ENCODE results near the gene PCNX2.
"Not testable (repeated sequence)": the region's sequence is repeated elsewhere in the genome, so short reads cannot be mapped to it uniquely, and the experiment has no call there.

PCNX2 gene

GRCh38 chr1:233042834-233043233 is 252.7 kb downstream of the PCNX2 start:
- DNase-seq: no peak

- no peak for DNase-seq
Measured at GRCh38 chr1:233040494-233040893, 255.0 kb downstream of the PCNX2 start.

GRCh38 chr1:233038581-233038980 is 256.9 kb downstream of the PCNX2 start:
- no peak for DNase-seq

DNA sequence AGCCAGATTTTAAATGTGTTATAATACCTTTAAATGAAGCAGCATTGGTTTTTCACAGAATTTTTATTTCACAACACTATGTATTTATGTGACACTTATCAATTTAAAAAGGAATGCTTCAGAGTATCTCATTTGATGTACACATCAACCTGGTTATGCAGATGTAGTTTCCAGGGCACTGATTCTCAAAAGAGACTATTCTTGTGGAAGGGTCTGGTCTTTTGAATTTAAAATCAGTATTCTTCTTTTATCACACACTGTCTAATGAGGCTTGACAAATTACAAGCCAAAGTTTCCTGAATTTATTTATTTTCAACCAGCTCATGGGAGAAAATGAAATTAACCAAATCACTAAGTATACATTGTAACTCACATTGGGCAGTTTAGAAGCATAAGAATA is 257.7 kb downstream of the PCNX2 start:
- DNase-seq: no peak

DNA sequence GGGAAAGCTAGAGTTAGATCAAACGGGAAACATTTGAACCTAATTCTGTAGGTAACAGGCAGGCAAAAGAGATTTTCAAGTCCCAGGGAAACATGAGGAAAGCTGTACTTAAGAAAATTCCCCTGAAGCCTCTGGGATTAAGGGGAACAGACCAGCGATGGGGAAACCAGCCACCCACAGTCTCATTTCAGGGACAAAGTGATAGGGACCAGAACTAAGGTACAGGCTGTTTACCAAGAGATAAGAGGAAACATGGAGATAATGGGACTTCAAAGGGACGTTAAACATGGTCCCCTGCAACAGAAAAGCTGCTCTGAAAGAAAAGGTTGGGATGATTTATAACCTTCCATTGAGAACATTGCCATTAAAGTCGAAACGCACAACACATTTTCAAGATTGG is 260.7 kb downstream of the PCNX2 start:
- DNase-seq: no peak

GRCh38 chr1:233033361-233033760 is 262.2 kb downstream of the PCNX2 start:
- no peak for DNase-seq

- DNase-seq: no peak
Measured at GRCh38 chr1:233032916-233033315, 262.6 kb downstream of the PCNX2 start.

GRCh38 chr1:233031521-233031920 is 264.0 kb downstream of the PCNX2 start:
- DNase-seq: no peak

GRCh38 chr1:233027046-233027445 is 268.5 kb downstream of the PCNX2 start:
- DNase-seq: no peak

DNA sequence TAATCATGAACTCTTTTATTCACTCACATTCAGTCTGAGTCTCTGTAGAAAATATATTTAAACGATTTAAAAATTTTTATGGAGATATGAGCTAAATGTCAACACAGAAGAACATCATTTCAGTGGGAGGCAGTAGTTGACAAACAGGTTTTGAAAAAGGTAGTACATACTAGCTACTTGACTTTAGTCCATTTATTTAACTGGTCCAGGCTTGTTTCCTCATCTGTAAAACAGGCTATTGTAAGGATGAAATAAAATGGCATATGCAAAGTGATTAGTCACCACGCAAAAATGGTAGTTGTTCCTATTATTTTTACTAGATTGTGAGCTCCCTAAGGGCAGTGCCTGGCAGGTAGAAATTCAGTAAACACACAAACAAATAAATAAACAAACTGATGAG is 270.0 kb downstream of the PCNX2 start:
- no peak for DNase-seq

DNA sequence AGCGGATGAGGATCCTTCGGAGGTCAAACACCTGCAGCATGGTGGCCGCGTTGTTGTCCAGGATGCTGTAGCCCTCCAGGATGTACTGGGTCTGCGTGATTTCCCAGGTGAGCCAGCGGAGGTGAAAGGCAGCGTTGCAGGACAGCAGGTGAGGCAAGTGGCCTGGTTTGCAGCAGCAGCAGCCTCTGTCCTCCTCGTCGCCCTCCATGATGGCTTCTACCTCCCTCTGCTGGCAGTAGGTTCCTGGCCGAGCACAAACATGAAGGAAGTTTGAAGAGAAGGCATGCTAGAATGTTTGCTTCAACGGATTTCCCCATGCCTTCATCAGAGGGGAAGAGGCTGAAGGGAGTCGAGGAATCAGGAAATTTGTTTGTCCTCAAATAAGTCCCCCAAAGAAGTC is 270.4 kb downstream of the PCNX2 start:
- no peak for DNase-seq

DNA sequence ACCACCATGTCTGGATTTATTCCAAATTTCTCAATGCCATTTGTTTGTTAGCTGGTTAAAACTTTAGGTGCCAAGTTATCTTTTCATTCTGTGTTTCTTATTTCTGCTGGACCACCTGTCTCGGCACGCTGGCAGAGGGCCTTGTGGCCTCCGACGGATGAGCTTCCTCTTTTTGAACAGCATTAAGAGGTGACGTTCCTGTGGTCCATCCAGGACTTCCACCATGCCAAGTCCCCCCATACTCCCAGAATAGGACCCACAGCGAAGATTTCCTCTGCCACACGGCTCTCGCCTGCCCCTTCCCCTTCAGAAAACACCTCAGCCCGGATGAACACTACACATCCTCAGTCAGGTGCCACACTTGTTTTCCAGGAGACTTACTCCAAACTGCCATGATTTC is 271.3 kb downstream of the PCNX2 start:
- no peak for DNase-seq

DNA sequence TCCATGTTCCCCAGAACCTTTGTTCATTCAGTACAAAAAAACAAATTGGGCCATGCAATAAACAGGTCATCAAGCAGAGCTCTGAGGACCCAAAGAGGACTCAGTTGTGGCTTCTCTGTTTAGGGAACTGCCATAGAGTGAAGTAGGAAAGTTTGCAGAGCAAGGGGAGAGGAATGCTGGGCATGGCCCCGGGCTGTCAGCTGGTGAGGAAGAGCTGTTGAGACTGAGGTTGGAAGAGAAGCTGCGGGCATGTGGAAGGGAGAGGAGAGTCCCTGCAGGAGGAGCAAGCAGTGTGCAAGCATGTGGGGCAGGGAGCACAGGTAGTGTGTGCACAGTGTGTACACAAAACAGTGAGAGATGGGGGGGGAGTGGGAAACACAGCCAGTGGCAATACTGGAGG is 273.3 kb downstream of the PCNX2 start:
- no peak for DNase-seq

- DNase-seq: no peak
Measured at GRCh38 chr1:233020426-233020825, 275.1 kb downstream of the PCNX2 start.

DNA sequence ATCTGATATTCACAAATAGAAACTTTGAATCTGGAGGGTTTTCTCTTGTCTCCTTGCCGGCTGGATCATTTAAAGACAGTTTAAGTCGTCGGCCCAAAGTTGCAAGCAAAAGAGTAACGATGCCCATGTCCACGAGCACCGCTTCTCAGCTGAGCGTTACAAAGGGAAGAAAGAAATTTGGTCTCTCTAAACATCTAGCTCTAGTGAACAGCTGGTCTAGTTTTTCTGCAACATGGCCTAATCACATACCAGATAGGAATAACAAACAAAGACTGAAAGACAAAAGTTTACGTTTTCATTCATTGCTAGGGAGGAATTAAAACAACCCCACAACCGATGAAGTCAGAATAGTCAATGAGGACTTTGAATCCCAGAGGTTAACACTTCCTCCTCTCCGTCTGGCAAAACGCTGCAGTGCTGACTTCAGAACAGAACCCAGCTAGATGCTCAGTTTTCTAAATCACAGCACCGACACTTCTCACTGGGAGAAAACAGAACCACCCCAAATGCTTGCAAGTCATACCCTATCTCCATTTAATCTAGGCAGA is 275.7 kb downstream of the PCNX2 start:
- DNase-seq: no peak

GRCh38 chr1:233019083-233019482 is 276.4 kb downstream of the PCNX2 start:
- DNase-seq: no peak

DNA sequence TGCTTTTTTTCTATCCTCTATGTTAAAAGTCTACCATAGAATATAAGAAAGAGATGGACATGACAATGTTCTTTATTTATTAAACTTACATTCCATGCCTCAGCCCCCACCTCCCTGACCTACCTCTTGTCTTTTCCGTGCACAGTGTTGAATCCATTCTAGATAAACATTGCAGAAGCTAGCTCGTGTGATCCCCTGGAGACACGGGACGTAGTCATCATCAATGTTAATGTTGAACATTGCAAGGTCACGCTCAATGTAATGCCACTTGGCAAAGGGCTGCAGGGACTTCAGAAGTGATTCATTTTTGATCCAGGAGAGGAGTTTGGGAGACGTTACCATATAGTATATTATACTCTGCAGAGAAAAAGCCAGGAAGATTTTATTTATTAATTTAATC is 278.7 kb downstream of the PCNX2 start:
- DNase-seq: no peak

GRCh38 chr1:233015965-233016364 is 279.6 kb downstream of the PCNX2 start:
- no peak for DNase-seq

GRCh38 chr1:233012021-233012420 is 283.5 kb downstream of the PCNX2 start:
- no peak for DNase-seq

DNA sequence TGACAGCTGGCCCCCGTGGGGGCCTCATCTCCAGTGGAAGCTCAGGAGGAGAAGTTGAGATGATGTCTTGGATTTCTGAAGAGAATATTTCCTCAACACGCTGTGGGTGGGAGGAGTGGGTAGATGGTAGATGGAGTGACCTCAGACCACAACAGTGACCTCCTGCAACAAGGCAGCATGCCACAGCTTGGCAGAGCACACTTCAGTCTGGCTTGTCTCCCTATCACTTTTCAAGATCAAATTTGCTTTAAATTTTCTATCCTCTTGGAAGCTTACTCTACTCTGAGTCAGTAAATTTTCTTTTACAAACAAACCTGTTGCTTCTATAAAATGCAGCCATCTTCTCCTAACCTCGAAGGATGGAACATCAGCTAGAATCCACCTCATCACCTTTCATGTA is 285.4 kb downstream of the PCNX2 start:
- no peak for DNase-seq

- DNase-seq: no peak
Measured at GRCh38 chr1:233006541-233006973, 289.0 kb downstream of the PCNX2 start.

- DNase-seq: no peak
Measured at GRCh38 chr1:233006108-233006507, 289.4 kb downstream of the PCNX2 start.

DNA sequence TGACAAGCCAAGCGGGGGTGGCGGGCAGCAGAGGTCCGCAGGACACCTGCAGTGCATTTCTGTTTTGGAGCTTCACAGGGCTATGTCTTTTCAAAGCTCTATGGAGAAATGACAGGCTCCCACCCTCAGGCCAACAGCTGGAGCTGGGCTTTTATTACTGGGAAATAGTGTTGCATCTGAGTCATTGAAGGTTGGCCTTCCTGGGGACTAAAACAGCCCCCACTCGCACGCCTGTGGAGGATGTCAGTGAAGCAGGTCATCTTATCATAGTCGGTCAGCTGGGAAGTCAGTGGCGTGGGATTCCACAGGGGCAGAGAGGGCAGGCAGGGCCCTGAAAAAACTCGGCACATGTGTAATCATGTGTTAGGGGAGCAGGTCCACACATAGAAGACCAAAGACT is 289.8 kb downstream of the PCNX2 start:
- no peak for DNase-seq

DNA sequence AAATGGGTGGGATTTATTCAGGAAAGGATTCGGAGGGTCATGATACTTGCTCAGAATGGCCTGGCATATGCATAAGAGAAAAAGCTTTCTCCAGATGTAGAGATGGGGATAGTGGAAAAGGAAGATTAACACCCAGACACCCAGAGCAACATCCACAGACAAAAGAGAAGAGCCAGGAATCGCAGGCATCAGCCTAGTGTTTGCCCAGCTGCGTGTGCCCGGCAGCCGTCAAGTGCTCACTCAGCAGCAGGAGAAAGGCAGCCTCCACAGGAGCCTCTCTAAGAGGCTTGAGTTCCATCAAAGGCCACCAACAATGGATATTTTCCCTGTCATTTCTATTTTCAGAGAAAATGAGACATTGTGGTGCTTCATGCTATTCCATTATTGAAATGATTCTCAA is 290.4 kb downstream of the PCNX2 start:
- DNase-seq: no peak

- no peak for DNase-seq
Measured at GRCh38 chr1:233004451-233004850, 291.1 kb downstream of the PCNX2 start.

DNA sequence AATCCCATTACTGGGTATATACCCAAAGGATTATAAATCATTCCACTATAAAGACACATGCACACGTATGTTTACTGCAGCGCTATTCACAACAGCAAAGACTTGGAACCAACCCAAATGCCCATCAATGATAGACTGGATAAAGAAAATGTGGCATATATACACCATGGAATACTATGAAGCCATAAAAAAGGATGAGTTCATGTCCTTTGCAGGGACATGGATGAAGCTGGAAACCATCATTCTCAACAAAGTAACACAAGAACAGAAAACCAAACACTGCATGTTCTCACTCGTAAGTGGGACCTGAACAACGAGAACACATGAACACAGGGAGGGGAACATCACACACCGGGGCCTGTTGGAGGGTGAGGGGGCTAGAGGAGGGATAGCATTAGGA is 291.9 kb downstream of the PCNX2 start:
- DNase-seq: not testable (repeated sequence)

Data from stimulated activated CD4-positive, alpha-beta T cell treated with anti-CD3 and anti-CD28 coated beads, Interleukin-4, amount 100 ng/mL, for 4 hours (primary cell).